Neural progenitor cell (in vitro differentiated cells): Measurements from ENCODE around the gene SURF1. TPM values are rescaled to one million over a fixed set of nuclear protein-coding genes. Genes with fewer than 3 reads are reported as not detected.

Experiments
- DNase-seq: peaks from one replicate; pipeline ENCODE4 v3.0.0-alpha.2; 2016; ENCODE audit warnings: low spot score
- H2AFZ ChIP-seq: fragments of 200-600 bp; sonication (generic); replicated peaks from 2 replicates; pipeline ENCODE4 v1.6.1; 2016; ENCODE audit warnings: antibody characterized with exemption
- H3F3A ChIP-seq: fragments of 200-600 bp; sonication (generic); 2 replicates; pipeline ENCODE4 v1.6.1; 2016; ENCODE audit warnings: antibody characterized with exemption, low read depth
- H3K27ac ChIP-seq: fragments of 200-600 bp; sonication (generic); 2 replicates; pipeline ENCODE4 v1.5.1; 2016; ENCODE audit warnings: mild to moderate bottlenecking
- H3K27me3 ChIP-seq: fragments of 200-600 bp; sonication (generic); 2 replicates; pipeline ENCODE4 v1.6.1; 2016; ENCODE audit warnings: mild to moderate bottlenecking, moderate library complexity
- H3K36me3 ChIP-seq: fragments of 200-600 bp; sonication (generic); 2 replicates; pipeline ENCODE4 v1.5.1; 2016
- H3K4me1 ChIP-seq: fragments of 200-600 bp; sonication (generic); 2 replicates; pipeline ENCODE4 v1.6.1; 2016; ENCODE audit warnings: mixed run types
- H3K4me2 ChIP-seq: fragments of 200-600 bp; sonication (generic); 2 replicates; pipeline ENCODE4 v1.6.1; 2016
- H3K4me3 ChIP-seq: fragments of 200-600 bp; sonication (generic); 2 replicates; pipeline ENCODE4 v1.5.1; 2016
- H3K79me2 ChIP-seq: fragments of 200-600 bp; sonication (generic); 2 replicates; pipeline ENCODE4 v1.6.1; 2016; ENCODE audit warnings: low read depth
- H3K9ac ChIP-seq: fragments of 200-600 bp; sonication (generic); 2 replicates; pipeline ENCODE4 v1.6.1; 2016
- H3K9me3 ChIP-seq: fragments of 200-600 bp; sonication (generic); 2 replicates; pipeline ENCODE4 v1.5.1; 2016; ENCODE audit warnings: low read depth
- H4K20me1 ChIP-seq: fragments of 200-600 bp; sonication (generic); 2 replicates; pipeline ENCODE4 v1.6.1; 2016; ENCODE audit warnings: low read depth
- H3K27ac Mint-ChIP-seq: 3 replicates; pipeline ENCODE4 v1.8.0; 2021; ENCODE audit warnings: mixed read lengths
- H3K27me3 Mint-ChIP-seq: 2 replicates; pipeline ENCODE4 v1.8.0; 2022; ENCODE audit warnings: low read depth, mild to moderate bottlenecking, inconsistent platforms, moderate library complexity, mixed read lengths; ENCODE audit not compliant: insufficient read depth
- H3K36me3 Mint-ChIP-seq: 3 replicates; pipeline ENCODE4 v1.8.0; 2021; ENCODE audit warnings: mixed read lengths
- H3K4me1 Mint-ChIP-seq: 3 replicates; pipeline ENCODE4 v1.8.0; 2021; ENCODE audit warnings: mixed read lengths
- H3K4me3 Mint-ChIP-seq: 3 replicates; pipeline ENCODE4 v1.8.0; 2021; ENCODE audit warnings: mild to moderate bottlenecking, moderate library complexity, mixed read lengths
- H3K9me3 Mint-ChIP-seq: 3 replicates; pipeline ENCODE4 v1.8.0; 2020; ENCODE audit warnings: mixed read lengths
- EZH2 ChIP-seq: fragments of 200-600 bp; sonication (generic); IDR thresholded peaks from 2 replicates; pipeline ENCODE4 v1.6.1; 2017; ENCODE audit warnings: antibody characterized with exemption, mild to moderate bottlenecking, moderate library complexity
- EZH2phosphoT487 ChIP-seq: fragments of 200-600 bp; sonication (generic); IDR thresholded peaks from 2 replicates; pipeline ENCODE4 v1.6.1; 2017; ENCODE audit warnings: antibody characterized with exemption
- total RNA-seq: library from RNA; depleted of rRNA; stranded (reverse); fragments of >200 nt; gene quantifications from 2 replicates; pipeline ENCODE4 v1.2.3, GENCODE V29; 2015; ENCODE audit warnings: low replicate concordance
- TF ChIP-seq, protein P1 (sequence below): fragments of 200-600 bp; sonication (generic); IDR thresholded peaks from 2 replicates; pipeline ENCODE4 v1.5.1; 2017; ENCODE audit warnings: antibody characterized with exemption, mild to moderate bottlenecking

Gene SURF1
- total RNA-seq, 1 donor from 2014 or later = 31.0 TPM

DNA sequence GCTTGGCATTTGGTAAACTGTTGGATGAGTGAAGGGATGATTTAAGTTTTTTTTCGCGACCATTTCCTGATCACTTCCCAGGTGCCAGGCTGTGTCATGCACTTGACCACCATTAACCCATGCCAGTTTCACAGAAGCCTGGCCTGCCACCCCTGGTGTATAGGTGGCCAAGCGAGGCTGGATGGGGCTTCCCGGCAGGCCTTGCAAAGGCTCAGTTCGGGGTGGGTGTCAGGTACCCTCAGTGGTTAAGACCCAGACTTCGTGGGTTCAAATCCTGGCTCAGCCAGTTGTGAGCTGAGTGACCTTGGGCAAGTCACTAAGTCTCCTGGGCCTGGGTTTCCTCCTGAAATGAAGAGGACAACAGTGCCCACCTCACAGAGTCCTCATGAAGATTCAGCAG is 10.7 kb downstream of the SURF1 start:
- no peak overlapping the region for H3K4me3 ChIP-seq
- Mint-ChIP-seq H3K27ac (no peak overlapping the region), H3K36me3 (peaks cover 26% of the 10 kb centered on the region), H3K27me3 (peaks cover 17% of the 10 kb centered on the region), H3K9me3 (no peaks in the 10 kb centered on the region), H3K4me1 (peaks cover 25% of the 10 kb centered on the region), H3K4me3 (peak overlapping the region; percentile 98)
- H3K4me2 ChIP-seq = no peak overlapping the region
- peaks cover 53% of the 10 kb centered on the region for H3K79me2 ChIP-seq
- H3F3A ChIP-seq = peaks cover 31% of the 10 kb centered on the region
- H3K27ac ChIP-seq = no peak overlapping the region
- TF ChIP-seq, protein P1, sequence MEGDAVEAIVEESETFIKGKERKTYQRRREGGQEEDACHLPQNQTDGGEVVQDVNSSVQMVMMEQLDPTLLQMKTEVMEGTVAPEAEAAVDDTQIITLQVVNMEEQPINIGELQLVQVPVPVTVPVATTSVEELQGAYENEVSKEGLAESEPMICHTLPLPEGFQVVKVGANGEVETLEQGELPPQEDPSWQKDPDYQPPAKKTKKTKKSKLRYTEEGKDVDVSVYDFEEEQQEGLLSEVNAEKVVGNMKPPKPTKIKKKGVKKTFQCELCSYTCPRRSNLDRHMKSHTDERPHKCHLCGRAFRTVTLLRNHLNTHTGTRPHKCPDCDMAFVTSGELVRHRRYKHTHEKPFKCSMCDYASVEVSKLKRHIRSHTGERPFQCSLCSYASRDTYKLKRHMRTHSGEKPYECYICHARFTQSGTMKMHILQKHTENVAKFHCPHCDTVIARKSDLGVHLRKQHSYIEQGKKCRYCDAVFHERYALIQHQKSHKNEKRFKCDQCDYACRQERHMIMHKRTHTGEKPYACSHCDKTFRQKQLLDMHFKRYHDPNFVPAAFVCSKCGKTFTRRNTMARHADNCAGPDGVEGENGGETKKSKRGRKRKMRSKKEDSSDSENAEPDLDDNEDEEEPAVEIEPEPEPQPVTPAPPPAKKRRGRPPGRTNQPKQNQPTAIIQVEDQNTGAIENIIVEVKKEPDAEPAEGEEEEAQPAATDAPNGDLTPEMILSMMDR = no peak
- TF ChIP-seq EZH2 (no peak), EZH2phosphoT487 (no peak)
- peaks cover 15% of the 10 kb centered on the region for H3K4me1 ChIP-seq
- no peaks in the 10 kb centered on the region for H3K9me3 ChIP-seq
- peaks cover 50% of the 10 kb centered on the region for H4K20me1 ChIP-seq
- H3K27me3 ChIP-seq = no peaks in the 10 kb centered on the region
- no peak overlapping the region for H2AFZ ChIP-seq
- peaks cover 16% of the 10 kb centered on the region for H3K36me3 ChIP-seq
- H3K9ac ChIP-seq = no peak overlapping the region
- no peak for DNase-seq

DNA sequence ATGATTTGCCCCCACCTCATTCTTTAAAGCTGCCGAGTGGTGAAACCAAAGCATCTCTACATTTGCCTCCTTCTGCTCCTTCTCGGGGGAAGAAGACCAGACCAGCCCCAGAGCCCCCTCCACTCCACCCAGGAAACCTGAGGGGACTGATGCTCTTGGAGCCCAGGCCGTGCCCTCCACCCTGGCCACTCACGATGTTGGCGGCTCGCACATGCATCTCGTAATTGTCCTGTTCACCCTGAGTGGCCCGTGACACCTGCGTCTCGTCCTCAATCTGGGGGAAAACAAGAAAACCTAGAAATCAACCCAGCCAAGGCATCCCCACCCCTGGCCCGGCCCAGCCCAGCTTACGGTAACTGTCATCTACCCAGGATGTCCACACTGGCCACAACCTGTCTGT is 11.3 kb downstream of the SURF1 start:
- no peak overlapping the region for H3K9ac ChIP-seq
- peaks cover 45% of the 10 kb centered on the region for H4K20me1 ChIP-seq
- H2AFZ ChIP-seq = no peak overlapping the region
- no peaks in the 10 kb centered on the region for H3K9me3 ChIP-seq
- Mint-ChIP-seq H3K27me3 (peaks cover 15% of the 10 kb centered on the region), H3K4me1 (peaks cover 22% of the 10 kb centered on the region), H3K27ac (no peak overlapping the region), H3K4me3 (peak overlapping the region; percentile 48), H3K36me3 (peaks cover 24% of the 10 kb centered on the region), H3K9me3 (no peaks in the 10 kb centered on the region)
- no peak overlapping the region for H3K27ac ChIP-seq
- H3K4me2 ChIP-seq = no peak overlapping the region
- peaks cover 25% of the 10 kb centered on the region for H3F3A ChIP-seq
- H3K36me3 ChIP-seq = peaks cover 10% of the 10 kb centered on the region
- no peak overlapping the region for H3K4me3 ChIP-seq
- H3K79me2 ChIP-seq = peaks cover 47% of the 10 kb centered on the region
- no peak for DNase-seq
- no peaks in the 10 kb centered on the region for H3K27me3 ChIP-seq
- peaks cover 13% of the 10 kb centered on the region for H3K4me1 ChIP-seq
- TF ChIP-seq EZH2phosphoT487 (no peak), EZH2 (no peak)
- TF ChIP-seq, protein P1 = no peak

DNA sequence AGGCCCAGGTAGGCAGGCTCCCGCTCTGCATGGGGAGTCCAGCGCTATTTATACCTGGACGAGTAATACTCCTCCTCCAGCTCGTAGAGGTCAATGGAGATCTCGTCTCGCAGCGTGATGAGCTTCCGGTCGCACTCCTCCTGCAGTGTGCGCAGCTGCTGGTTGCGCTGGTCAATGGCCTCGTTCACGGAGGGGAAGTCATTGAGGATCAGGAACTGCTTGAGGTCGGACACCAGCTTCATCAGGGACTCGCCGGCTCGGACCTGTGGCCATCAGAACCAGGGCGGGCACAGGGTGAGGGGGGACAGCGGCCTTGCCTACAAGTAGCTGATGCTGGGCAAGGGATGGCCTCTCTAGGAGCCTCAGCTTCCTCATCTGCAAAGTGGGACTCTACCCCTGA is 12.2 kb downstream of the SURF1 start:
- Histone ChIP-seq H3K79me2 (peaks cover 38% of the 10 kb centered on the region), H3K9ac (no peak overlapping the region), H3F3A (peaks cover 19% of the 10 kb centered on the region), H3K9me3 (no peaks in the 10 kb centered on the region), H3K27me3 (no peaks in the 10 kb centered on the region), H4K20me1 (peaks cover 36% of the 10 kb centered on the region), H3K4me2 (no peak overlapping the region), H2AFZ (no peak overlapping the region), H3K36me3 (peaks cover 2% of the 10 kb centered on the region), H3K4me3 (no peak overlapping the region), H3K4me1 (peaks cover 5% of the 10 kb centered on the region), H3K27ac (no peak overlapping the region)
- Mint-ChIP-seq H3K36me3 (peaks cover 24% of the 10 kb centered on the region), H3K27me3 (peaks cover 13% of the 10 kb centered on the region), H3K4me1 (peaks cover 18% of the 10 kb centered on the region), H3K9me3 (no peaks in the 10 kb centered on the region), H3K27ac (no peak overlapping the region), H3K4me3 (peak overlapping the region; percentile 41)
- TF ChIP-seq EZH2phosphoT487 = no peak
- TF ChIP-seq, protein P1 = no peak
- TF ChIP-seq EZH2 = no peak
- no peak for DNase-seq
